HG02884 (cell line): ENCODE data around the gene RHOG.
A peak's percentile ranks its signal among the peaks of the same experiment; 100 is the strongest.

ENCODE experiments used
- ATAC-seq: cut with Tn5 transposase; IDR thresholded peaks from one replicate; pipeline ENCODE4 v1.9.1; 2021; ENCODE audit warnings: mild to moderate bottlenecking, moderate library complexity; ENCODE audit not compliant: unreplicated experiment

RHOG gene

DNA sequence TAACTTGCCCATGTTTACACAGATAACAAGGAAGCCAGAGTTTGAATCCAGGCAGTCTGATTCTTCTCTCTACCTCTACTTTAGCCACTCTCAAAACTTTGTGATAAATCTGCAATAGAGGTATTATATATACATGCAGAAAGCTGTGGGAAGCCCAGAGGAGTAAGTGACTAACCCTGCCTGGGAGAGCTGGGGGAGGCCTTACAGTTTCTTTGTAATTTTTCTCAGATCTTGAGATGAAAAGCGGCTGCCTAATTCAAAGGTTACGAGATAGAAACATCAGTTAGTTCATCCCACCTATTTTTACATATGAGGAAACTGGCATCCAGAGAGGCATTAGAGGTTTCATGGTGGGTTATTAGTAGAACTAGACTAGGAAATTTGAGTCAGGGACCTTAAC is 19.6 kb upstream of the RHOG start:
- no peak for ATAC-seq

DNA sequence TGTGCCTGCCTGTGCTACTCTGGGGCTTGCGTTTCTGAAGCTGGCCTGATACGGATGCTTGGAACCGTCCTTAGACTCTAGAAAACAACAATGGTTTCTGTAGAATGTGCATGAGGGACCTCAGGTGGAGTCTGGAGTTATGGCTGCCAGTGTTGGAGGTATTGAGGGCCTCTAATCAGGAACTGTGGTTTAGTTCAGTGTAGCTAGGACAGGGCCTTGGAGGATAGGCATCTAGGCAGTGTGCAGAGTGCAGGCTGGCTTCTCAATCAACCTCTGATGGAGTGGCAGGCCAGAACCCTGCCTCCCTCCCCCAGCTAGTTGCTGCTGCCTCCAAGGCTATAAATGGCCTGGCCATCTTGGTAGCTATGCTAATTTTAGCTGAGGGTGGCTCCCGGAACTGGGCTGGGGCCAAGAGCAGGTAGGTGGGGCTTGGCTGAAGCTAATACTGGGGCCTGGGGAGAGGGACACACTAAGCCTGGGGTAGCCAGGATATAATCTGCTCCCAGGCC is 18.7 kb upstream of the RHOG start:
- ATAC-seq, result no peak

DNA sequence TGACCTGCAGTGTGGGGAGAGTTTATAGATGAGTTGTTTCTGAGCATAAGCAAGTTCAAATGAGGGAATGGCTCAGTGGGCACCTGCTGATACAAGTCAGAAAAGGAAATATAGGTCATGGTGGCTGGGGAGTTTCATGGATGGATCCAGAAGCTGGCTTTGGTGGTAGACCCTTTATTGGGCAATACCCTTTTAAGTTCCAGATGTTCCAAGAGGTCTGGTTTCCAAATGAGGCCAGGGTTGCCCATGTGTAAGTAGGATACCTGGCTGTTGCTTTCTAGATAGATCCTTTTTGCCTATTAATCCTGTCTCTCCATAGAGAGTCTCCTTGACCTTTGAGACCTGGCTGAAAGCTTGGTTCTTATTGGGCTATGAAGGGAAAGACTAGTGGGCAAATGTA is 16.9 kb upstream of the RHOG start:
- ATAC-seq, result no peak

DNA sequence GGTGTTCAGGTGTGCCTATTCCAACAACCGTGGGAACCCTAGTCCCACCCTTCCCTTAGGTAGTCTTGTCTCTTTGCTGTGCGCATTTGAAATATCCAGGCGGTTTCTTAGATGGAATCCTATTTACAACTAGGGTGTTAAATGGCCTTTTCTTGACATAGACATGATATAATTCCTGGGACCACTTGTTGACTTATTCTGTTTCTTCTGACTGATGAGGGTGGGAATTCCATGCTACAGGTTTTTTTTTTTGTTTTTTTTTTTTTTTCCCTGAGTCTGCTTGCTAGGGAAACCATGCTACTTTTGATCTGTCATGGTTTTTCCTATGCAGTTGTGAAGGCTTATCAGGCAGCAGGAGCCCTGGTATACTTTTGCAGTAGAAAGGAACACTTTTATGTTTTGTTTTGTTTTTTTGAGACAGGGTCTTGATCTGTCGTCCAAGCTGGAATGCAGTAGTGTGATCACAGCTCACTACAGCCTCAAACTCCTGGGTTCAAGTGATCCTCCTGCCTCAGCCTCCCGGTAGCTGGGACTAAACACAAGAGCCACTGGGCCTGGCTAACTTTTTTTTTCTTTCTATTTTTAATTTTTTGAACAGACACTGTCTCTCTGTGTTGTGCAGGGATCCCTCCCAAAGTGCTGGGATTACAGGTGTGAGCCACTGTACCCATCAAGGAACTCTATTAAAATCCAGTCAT is 16.2 kb upstream of the RHOG start:
- ATAC-seq, result no peak

DNA sequence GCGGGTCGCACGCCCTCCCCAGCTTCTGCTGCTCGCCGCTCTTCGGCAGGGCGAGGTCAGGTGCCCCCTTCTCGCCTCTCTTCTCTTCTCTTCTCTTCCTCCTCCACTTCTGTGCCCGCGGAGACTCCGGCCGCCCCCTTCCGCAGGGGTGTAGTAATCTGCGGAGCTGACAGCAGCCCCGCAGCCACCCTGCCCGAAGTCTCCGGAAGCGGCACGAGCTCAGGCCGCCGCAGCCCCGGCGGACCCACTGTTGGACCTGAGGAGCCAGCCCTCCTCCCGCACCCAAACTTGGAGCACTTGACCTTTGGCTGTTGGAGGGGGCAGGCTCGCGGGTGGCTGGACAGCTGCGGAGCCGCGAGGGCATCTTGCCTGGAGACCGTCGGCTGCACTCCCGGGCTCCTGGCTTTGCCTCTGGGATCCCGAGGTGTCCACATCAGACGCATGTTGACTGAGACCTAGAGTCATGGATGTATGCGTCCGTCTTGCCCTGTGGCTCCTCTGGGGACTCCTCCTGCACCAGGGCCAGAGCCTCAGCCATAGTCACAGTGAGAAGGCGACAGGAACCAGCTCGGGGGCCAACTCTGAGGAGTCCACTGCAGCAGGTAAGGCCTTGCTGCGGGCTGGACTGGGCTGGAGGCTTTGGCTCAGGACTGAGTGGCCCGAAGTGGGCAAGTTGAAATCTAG is 15.2 kb upstream of the RHOG start:
- ATAC-seq, result peak; percentile 10

DNA sequence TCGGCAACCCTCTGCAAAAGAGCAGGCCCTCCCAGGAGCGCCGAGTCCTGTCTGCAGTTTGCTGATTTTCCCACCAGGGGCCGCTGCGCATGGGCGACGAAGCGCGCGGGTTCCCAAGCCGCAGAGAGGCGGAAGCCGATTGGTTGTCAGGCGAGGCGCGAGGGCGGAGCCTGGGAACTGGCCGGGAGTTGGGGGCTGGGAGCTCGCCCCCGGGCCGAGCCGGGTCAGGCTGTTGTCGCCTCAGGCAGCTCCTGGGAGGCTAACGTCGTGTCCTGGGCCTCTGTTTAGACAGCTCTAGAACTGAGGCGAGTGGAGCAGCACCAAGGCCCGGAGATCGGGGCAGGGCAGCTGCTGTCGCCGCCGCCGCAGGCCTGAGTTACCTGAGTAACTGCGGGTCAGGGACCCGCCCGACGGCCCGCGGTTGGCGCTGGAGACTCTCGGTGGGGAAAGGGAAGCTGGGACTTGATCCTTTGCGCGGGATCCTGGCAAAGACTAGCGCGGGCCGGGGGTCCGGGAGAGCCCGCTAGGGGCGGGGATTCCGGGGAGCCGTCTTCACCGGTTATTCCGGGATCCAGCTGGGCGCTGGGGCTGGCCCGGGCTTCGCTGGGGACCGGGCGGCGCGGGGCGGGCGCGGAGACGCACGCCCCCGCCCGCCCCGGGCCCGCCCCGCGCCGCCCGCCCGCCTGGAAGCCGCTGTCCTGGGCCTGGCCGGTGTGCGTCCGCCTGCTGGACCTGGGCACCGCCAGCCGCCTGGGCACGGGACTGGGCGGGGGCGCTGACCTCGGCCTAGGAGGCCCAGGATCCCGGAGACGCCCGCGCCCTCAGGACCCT is 14.4 kb upstream of the RHOG start, which contains the start of gene STIM1:
TSS of gene STIM1 (plus strand) at position 688 of the 831 bp plus-strand sequence. CDS start 607 bp downstream, outside the sequence.
- ATAC-seq, result peak; percentile 57

DNA sequence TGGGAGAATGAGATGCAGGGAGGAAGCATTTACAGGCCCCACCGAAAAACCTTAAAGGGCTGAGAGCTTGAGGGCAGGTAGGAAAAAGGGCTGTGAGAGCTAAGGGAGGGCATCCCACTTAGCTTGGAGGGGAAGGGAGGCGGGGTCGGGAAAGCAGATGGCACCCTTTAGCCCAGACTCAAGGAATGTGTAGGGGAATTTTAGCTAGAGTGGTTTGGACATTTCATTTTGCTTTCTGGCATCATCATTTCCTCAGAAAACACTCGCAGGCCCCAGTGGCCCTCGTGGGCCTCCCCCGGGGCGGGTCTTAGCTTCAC is 13.9 kb upstream of the RHOG start:
- no peak for ATAC-seq

DNA sequence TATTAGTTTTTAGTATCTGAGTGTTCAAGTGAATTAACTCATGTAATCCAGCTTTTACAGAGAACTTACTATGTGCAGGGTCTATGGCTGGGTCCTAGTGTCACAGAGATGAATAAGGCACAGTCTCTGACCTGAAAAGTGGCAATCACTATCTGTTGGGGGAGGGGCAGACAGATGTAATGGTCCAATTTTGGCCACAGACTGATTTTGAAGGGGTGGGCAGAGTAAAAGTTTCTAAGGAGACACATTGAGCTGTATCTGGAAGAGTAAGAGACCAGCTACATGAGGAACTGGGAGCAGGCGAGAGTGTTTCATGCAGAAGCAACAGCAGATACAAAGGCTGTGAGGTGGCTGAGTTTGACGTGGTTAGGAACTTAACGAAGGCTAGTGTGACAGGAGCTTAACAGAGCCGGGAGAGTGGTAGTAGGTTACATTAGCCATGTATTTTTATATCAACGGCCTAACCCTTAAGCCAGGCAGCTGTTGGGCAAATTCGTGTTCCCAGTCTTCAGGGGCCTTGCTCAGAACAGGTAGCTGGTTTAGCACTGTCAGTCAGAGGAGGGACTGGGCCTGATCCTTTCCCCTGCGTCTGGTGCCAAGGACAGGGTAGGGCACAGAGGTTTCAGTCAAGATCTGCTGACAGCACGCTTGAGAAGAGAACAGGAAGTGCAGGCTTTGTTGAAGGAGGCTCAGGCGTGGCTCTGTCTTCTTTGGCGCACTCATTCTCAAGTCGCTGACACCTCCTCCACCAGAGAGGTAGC is 13.3 kb upstream of the RHOG start:
- peak; percentile 34 for ATAC-seq

DNA sequence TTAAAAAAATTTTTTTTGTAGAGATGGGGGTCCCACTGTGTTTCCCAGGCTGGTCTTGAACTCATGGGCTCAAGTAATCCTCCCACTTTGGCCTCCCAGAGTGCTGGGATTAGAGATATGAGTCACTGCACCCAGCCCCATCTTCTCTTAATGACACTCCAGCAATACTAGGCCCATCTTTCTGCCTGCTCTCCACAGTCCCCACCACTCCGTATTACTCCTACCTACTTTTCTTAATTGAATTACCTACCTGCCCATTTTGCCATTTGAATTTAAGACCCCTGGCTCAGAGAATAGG is 12.7 kb upstream of the RHOG start:
- no peak for ATAC-seq

DNA sequence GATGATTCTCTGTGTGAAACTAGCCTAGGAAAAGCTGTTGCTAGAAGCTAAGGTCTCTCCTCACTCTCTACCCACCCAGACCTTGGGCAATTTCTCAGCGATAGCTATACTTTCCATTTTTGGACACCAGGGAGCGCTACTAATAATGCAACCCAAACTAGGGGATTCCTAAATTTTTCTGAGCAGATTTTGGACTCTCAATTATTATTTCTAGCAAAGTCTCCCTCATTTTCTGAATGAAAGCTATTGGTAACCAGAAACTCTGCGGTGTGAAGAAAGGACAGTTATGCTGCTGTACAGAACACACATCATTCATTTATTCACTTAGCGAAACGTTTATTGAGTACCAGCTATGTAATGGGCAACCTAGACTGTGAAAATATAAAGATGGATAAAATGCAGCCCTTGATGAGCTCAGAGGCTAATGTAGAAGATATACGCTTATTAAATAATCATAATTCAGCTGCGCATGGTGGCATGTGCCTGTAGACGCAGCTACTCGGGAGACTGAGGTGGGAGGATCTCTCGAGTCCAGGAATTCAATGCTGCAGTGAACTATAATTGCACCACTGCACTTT is 8.6 kb upstream of the RHOG start:
- ATAC-seq, result no peak

DNA sequence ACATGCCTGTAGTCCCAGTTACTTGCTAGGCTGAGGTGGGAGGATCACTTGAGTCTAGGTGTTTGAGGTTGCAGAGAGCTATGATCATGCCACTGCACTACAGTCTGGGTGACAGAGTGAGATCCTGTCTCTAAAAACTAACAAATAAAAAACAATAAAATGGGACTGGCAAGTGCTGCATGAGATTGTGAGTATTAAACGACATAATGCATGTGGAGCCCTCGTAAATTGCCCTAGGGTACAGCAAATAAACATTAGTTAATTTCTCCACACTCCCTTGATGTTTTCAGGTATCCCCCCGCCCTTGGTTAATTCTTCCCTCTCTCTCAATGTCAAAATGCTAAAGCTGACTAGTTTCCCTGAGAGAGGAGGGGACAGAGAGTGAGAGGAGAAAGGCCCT is 4.9 kb upstream of the RHOG start:
- ATAC-seq, result no peak

DNA sequence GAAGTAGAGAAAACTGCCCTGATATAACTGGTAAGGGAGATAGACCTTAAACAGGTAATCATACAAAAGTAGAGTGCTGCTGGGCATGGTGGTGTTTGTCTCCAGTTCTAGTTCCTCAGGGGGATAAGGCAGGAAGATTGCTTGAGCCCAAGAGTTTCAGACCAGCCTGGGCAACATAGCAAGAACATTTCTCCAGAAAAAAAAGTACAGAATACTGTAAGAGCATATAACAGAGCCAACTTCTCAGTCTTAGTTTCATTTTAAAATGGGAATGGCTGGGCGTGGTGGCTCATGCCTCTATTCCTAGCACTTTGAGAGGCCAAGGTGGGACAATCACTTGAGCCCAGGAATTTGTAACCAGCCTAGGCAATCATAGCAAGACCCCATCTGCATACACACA is 4.5 kb upstream of the RHOG start:
- no peak for ATAC-seq

DNA sequence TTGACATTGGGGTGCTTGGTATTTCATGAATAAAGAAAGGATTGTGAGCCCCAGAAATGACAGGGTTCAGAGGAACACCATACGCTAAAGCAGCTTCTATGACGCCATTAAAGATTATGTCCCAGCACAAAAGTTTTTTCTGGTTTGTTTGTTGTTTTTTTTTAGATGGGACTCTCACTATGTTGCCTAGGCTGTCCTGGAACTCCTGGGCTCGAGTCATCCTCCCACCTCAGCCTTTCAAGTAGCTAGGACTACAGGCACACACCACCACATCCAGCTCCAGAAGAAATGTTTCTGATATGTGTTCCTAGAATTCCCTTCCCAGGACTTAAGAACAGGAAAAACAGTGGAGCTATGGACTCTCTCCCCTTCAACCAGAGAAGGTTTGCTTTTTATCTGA is 2.6 kb upstream of the RHOG start:
- ATAC-seq, result no peak

DNA sequence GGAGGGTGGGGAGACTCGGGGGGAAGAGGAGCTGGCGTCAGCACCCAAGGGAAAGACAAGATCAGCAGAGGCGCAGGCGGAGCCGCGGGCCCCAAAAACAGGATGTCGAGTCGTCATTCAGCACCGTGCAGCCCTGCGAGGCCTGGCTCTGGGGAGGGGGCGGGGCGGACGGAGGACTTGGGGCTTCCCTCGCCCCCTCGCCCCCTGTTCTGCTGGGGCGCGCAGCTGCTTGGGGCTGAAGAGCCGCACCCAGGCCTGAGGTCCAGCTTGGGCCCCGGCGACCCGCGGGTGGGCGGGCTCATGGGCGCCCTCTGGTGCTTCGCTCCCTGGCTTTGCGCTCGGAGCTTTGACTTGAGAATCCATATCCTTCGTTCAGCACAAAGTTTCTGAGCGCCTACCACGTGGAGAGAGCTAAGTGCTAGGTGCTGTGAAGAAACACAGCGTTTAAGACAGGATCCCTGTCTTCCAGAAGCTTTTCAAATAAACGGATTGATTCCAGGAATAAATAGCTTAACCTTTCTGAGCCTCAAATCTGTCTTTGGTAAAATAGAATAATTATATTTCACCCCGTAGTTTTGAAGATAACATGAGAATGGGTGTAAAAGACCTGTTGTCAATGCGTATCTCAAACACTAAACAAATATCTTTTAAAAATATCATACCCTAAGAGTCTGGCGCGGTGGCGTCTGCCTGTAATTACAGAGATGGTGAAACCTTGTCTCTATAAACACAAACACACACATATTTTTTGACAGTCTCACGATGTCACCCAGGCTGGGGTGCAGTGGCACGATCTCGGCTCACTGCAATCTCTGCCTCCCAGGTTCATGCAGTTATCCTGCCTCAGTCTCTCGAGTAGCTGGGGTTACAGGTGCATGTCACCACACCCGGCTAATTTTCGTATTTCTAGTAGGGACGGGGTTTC is 929 bp upstream of the RHOG start:
- peak; percentile 50 for ATAC-seq

DNA sequence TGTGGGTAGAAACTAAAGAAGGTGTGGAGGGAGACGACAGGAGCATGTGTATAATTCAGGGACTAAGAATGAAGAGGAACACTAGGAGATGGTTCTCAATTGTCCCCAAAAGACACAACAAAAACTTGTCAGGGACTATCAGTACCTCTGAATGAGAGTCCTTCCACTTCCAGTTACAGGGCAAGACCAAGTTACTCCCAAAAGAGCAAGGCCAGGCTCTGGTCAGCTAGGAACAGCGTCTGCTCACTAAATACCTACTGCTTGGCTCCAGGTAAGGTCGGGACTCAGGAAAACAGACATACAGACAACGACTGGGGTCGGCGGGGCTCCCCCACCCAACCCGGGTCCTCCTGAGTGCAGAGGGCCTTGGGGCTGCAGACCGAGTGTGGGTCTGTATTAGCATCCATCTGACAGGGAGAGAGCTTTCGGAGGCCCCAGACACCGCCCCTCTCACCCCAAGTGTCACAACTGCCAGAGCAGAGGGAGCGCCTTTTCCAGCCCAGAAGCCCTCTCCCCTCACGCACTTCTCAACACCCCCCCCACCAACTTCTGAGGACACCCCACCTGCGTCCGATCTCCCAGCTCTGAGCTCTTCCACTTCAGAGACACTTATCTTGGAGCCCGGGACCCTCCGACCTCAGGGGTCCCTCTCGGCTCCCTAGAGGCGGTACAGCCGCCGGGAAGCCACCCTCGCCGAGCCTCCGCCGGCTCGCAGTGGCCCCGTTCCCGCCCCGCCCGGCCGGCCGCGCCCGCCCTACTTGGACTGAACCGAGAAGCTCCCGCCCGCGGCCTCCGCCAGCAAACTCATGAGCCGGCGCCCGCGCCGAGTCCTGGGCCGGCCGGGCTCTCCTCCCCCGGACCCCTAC is 522 bp downstream of the RHOG start:
- ATAC-seq, result no peak

DNA sequence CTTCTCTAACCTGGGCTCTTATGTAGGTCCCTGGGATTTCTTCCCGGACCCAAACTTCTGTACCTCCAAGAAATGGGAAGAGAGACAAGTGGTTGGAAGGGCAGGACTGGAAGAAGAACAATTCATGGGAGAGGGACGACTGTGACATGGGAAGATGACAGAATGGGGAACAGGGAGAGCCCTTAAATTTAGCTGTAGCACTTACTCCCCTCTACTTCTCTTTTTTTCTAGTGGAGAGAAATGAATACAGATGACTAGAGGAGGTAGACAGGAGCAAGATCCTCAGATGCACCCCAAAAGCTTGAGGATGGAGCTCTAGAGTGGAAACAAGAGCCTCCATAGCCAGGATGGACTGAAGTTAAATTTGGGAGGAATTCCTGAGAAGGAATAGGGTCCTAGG is 2.3 kb downstream of the RHOG start:
- no peak for ATAC-seq

DNA sequence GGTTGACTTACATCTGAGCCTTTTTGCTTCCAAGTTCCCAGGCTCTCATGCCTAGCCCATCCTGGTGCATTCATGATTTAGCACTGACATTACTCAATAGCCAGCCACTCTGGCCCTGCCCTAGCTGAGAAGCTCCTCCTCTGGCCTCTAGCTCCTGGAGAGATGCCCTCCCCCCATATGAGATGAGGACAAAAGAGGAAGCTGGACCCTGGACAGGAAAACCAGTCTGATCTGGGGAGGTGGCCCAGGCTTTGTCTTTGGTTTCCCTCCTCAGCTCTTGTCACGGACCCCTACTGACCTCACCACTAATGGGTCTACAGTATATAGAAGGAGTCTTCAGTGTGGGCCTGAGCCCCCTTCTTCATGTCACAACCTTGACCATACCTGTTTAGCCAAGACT is 3.0 kb downstream of the RHOG start:
- no peak for ATAC-seq

DNA sequence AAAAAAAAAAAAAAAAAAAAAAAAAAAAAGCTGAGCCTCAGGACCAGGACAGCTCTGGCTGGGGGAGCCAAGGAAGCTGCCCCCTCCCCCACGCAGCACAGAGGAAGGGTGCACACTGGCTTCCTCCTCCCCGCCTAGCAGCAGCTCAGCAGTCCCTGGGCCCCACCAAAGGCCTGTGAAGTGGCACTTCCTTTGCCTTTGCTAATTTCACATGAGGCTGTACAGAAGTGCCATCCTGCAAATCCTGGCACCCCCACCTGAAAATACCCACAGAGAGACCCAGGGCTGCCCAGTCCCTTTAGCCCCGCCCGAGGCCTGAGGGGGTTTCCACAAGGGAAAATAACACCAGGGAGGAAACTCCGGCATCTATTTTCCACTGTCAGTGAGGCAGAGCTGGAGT is 3.9 kb downstream of the RHOG start:
- no peak for ATAC-seq

DNA sequence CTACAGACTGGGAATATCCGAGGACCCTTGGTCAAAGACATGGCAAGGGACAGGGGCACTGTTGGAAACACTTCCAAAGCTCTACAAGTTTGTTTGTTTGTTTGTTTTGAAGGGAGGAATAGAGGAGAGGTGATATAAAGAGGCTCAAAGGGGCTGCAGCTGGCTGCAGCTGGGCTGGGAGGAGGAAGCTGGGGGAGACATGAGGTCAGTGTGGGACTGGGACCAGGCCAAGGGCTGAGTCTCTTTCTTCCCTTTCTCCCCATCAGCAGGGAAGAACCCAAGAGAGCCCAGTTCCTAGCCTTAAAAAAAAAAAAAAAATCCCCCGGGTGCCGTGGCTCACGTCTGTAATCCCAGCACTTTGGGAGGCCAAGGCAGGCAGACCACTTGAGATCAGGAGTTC is 5.0 kb downstream of the RHOG start:
- ATAC-seq, result no peak
